Osteocyte (in vitro differentiated cells): ENCODE results near the gene FRZB. TPM values are rescaled to one million over a fixed set of nuclear protein-coding genes. Genes with fewer than 3 reads are reported as not detected.

Source experiments
- DNase-seq: peaks from one replicate; pipeline ENCODE4 v3.0.0; 2021; ENCODE audit warnings: mixed read lengths; ENCODE audit not compliant: unreplicated experiment; ENCODE audit errors: extremely low spot score
- H3K27ac Mint-ChIP-seq: one replicate; pipeline ENCODE4 v1.8.0; 2021; ENCODE audit warnings: mild to moderate bottlenecking, mixed read lengths; ENCODE audit not compliant: unreplicated experiment
- H3K27me3 Mint-ChIP-seq: one replicate; pipeline ENCODE4 v1.8.0; 2021; ENCODE audit warnings: mixed read lengths; ENCODE audit not compliant: unreplicated experiment
- H3K36me3 Mint-ChIP-seq: one replicate; pipeline ENCODE4 v1.8.0; 2021; ENCODE audit warnings: mixed read lengths; ENCODE audit not compliant: unreplicated experiment
- H3K4me1 Mint-ChIP-seq: one replicate; pipeline ENCODE4 v1.8.0; 2021; ENCODE audit warnings: mixed read lengths; ENCODE audit not compliant: unreplicated experiment
- H3K4me3 Mint-ChIP-seq: one replicate; pipeline ENCODE4 v1.8.0; 2021; ENCODE audit warnings: mild to moderate bottlenecking, moderate library complexity, mixed read lengths; ENCODE audit not compliant: unreplicated experiment
- H3K9me3 Mint-ChIP-seq: one replicate; pipeline ENCODE4 v1.8.0; 2021; ENCODE audit warnings: mixed read lengths; ENCODE audit not compliant: unreplicated experiment
- CTCF ChIP-seq: fragments of 200-600 bp; sonication (generic); IDR thresholded peaks from 2 replicates; pipeline ENCODE4 v1.5.0; 2021; ENCODE audit warnings: antibody characterized with exemption, mild to moderate bottlenecking, moderate library complexity
- total RNA-seq: library from RNA; stranded (reverse); gene quantifications from 2 replicates; pipeline ENCODE4 v1.2.1, GENCODE V29; 2021

Gene FRZB
- total RNA-seq, 1 donor from 2014 or later, result 46.6 TPM

GRCh38 chr2:182784777-182785176 is 81.7 kb downstream of the FRZB start:
- Mint-ChIP-seq H3K4me3 (no peak overlapping the region), H3K36me3 (peaks cover 14% of the 10 kb centered on the region), H3K4me1 (peaks cover 3% of the 10 kb centered on the region), H3K27me3 (no peaks in the 10 kb centered on the region), H3K27ac (no peak overlapping the region), H3K9me3 (no peaks in the 10 kb centered on the region)
- no peak for DNase-seq
- TF ChIP-seq CTCF, result peak; percentile 73

- Mint-ChIP-seq H3K9me3 (no peaks in the 10 kb centered on the region), H3K27ac (no peak overlapping the region), H3K27me3 (no peaks in the 10 kb centered on the region), H3K4me3 (no peak overlapping the region), H3K36me3 (peaks cover 14% of the 10 kb centered on the region), H3K4me1 (peaks cover 3% of the 10 kb centered on the region)
- no peak for TF ChIP-seq CTCF
- no peak for DNase-seq
Measured at GRCh38 chr2:182784058-182784706, 82.3 kb downstream of the FRZB start.

Other genes with a start within 250 kb of the FRZB start
- 157 and 167 TPM in 2 replicates for gene DNAJC10, start 150.4 kb downstream of the FRZB start, total RNA-seq
- gene NCKAP1, start 171.8 kb upstream of the FRZB start, total RNA-seq, result 157 and 165 TPM in 2 replicates
- 3.9 and 4.7 TPM in 2 replicates for gene DUSP19, start 212.1 kb upstream of the FRZB start, total RNA-seq